Epithelial cell of esophagus (primary cell): Measurements from ENCODE around the gene UPK3B.
"Not testable (repeated sequence)": the region's sequence is repeated elsewhere in the genome, so short reads cannot be mapped to it uniquely, and the experiment has no call there.

Experiments
- DNase-seq: peaks from one replicate; pipeline ENCODE4 v3.0.0; 2010; ENCODE audit warnings: low read depth
- H3K4me3 ChIP-seq: 2 replicates; pipeline ENCODE4 v1.5.1; 2011; ENCODE audit warnings: mild to moderate bottlenecking, low read length, control low read depth
- TF ChIP-seq, protein P1 (sequence below): IDR thresholded peaks from 2 replicates; pipeline ENCODE4 v1.5.1; 2011; ENCODE audit warnings: low read depth, mild to moderate bottlenecking, low read length, control low read depth, inconsistent platforms; ENCODE audit not compliant: insufficient read depth; ENCODE audit errors: missing control alignments

Gene UPK3B

DNA sequence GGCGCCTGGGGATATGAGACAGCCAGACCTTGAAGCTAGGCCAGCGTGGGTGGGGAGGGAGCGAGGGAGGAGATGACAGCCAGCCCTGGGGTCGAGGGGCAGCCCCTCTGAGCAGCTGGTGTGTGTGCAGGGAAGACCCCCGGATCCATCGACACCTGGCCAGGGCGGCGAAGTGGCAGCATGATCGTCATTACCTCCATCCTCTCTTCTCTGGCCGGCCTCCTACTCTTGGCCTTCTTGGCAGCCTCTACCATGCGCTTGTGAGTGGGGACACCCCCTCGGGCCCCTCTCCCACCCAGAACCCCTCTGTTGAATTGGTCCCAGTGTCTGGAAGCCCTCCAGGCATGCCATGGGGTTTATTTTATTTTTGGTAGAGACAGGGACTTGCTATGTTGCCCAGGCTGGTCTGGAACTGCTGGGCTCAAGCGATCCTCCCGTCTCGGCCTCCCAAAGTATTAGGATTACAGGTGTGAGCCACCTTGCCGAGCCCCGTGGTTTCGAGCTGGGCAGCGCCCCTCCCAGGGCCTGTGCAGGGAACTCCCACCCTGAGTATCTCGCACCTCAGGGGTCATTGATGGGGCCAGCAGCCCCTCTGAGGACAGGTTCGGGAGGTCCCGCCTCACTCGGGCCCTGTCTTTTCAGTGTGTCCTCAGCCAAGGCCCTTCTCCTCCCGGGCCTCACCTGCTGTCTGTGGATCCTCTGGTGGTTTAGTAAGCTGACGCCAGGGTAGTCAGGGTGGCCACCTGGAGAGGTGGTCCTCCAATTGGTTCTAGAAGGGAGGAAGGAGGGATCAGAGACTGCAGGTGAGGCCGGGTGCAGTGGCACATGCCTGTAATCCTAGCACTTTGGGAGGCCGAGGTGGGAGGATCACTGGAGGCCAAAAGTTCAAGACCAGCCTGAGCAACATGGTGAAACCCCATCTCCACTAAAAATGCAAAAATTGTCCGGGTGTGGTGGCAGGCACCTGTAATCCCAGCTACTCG lies 3.8 kb downstream of the UPK3B start:
- no peak overlapping the region for H3K4me3 ChIP-seq
- no peak for DNase-seq
- TF ChIP-seq, protein P1, sequence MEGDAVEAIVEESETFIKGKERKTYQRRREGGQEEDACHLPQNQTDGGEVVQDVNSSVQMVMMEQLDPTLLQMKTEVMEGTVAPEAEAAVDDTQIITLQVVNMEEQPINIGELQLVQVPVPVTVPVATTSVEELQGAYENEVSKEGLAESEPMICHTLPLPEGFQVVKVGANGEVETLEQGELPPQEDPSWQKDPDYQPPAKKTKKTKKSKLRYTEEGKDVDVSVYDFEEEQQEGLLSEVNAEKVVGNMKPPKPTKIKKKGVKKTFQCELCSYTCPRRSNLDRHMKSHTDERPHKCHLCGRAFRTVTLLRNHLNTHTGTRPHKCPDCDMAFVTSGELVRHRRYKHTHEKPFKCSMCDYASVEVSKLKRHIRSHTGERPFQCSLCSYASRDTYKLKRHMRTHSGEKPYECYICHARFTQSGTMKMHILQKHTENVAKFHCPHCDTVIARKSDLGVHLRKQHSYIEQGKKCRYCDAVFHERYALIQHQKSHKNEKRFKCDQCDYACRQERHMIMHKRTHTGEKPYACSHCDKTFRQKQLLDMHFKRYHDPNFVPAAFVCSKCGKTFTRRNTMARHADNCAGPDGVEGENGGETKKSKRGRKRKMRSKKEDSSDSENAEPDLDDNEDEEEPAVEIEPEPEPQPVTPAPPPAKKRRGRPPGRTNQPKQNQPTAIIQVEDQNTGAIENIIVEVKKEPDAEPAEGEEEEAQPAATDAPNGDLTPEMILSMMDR: no peak

- TF ChIP-seq, protein P1: no peak
- H3K4me3 ChIP-seq: no peak overlapping the region
- no peak for DNase-seq
These were observed 4.8 kb downstream of the UPK3B start for GRCh38 chr7:76514926-76515771.

DNA sequence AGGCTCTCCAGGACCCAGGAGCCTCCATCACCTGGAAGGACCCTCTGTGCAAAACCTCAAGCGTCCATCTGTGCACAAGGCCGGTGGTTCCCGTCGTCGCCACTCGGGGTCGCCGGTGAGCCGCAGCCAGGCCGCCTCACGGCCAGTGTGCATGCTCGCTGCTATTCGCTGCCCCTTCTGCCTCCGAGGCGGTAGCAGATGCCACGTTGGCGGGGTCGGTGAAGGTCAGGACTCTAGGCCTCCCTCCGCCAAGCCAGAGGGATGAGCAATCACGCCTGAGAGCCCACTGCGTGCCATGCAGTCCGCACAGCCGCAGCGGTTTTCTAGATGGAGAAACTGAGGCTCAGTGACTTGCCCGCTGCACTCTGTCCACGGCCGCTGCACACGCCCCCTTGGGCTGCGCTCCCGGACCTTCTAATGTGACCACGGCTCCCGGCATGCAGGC lies 5.7 kb downstream of the UPK3B start:
- peak; percentile 32 for DNase-seq
- TF ChIP-seq, protein P1: peak; percentile 72
- no peak overlapping the region for H3K4me3 ChIP-seq

GRCh38 chr7:76516932-76517331 lies 6.6 kb downstream of the UPK3B start:
- H3K4me3 ChIP-seq, DNase-seq: not testable (repeated sequence)

DNA sequence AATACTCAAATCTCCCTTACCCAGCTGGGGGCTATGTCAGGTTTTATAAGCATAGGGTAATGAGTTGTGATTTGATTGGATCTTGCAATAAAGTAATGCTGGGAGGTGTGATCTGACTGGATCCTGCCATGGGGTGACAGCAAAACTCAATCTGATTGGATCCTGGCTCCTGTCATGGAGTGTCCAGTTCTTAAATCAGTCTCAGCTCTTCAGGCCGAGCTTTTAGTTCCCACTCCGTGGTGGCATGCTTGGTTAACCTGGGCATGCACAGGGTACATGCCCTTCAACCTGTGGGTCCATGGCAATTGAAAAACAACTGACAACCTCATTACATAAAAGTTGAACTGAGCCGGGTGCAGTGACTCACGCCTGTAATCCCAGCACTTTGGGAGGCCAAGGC lies 15.8 kb downstream of the UPK3B start:
- H3K4me3 ChIP-seq, DNase-seq: not testable (repeated sequence)

DNA sequence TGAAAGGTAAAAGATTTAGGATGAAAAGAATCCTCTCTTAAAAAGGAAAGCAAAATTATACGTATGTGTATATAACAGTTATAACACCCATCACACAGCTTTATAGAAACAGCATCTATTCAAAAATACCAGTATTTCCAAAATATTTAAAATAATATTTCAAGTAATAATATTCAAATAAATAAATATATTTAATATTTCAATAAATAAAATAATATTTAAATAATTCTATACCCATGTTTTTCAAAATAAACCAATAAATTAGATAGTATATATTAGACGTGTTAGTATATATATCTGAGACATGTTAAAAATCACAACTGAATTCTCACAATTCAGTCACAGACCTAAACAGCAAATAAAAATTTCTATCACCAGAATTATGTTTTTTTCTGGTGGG lies 21.3 kb downstream of the UPK3B start:
- DNase-seq, H3K4me3 ChIP-seq: not testable (repeated sequence)

DNA sequence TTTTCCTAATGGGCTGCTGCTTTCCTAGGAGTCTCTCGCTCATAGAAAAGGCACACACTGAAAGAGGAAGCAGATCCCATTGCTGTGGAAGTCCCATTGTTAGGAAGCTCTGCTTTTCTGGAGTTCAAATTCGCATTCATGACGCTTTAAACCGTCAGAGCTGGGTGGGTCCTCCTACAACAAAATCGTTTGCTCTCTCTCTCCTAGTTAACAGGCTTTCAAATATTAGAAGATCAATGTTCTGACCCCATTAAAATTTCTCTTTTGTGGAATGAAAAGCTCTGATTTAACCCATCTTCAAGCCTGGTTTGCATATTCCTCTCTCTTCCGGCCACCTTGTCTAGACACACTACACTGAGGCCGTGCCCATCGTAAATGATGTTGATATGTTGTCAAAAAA lies 32.8 kb downstream of the UPK3B start, which contains the start of gene SPDYE16:
SPDYE16 (minus strand) TSS at position 101 of the 400 bp plus-strand sequence. CDS start 1,838 bp downstream, outside the sequence.
- not testable (repeated sequence) for DNase-seq

DNA sequence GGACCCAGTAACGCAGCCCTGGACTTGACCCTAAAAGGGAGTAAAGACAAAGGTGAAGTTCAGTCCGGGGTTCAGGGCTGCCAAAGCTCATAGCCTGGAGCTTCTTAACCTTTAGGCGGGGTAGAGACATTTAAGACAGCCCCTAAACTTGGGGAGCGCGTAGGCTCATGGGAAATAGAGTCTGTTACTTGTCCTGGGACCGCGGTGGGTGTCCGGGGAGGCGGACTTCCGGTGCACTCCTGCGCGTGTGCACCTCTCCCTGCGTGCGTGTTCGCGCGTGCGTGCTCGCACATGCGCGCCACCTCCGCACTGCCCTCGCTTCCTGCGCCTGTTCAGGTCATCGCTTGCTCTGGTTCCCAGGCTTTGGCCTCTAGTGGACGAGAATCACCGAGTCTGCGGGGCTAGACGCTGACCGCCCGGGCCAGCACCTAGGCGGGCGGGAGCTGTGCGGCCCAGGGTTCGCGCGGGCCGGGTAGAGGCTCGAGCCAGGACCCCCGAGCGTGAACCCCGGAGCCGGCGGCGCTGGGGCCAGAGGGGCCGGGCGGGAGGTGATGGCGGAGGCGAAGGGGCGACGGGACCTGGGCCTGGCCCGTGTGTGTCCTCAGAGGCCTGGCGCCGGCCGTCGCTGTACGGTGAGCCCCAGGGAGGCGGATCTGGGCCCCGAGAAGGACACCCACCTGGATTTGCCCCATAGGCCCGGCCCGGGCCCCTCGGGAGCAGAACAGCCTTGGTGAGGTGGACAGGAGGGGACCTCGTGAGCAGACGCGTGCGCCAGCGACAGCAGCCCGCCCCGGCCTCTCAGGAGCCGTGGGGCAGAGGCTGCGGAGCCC lies 38.9 kb downstream of the UPK3B start:
- peak overlapping the region; percentile 67 for H3K4me3 ChIP-seq
- DNase-seq: peak; percentile 71

More for the DNA sequence above, 32.8 kb downstream of the UPK3B start, which contains the start of gene SPDYE16:
- H3K4me3 ChIP-seq: not testable (repeated sequence)

DNA sequence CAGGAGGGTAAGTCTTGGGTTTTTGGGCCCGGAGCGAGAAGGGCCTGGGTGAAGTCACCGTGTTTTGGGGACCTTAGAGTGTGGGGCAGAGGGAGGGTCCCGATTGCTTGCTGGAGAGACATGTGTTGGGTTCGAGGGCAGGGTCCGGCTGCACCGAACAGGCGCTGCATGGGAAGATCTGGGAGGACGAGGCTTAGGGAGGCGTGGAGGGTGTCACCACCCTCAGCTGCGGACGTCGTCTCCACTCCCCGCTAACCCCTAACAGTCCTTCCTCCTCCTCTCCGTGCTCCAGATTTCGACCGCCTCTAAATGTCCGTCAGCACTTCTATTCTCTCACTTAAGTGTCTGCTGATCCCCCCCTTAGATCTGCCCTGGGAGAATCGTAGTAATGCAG lies 39.5 kb downstream of the UPK3B start:
- peak overlapping the region; percentile 67 for H3K4me3 ChIP-seq
- peak; percentile 6 for DNase-seq

DNA sequence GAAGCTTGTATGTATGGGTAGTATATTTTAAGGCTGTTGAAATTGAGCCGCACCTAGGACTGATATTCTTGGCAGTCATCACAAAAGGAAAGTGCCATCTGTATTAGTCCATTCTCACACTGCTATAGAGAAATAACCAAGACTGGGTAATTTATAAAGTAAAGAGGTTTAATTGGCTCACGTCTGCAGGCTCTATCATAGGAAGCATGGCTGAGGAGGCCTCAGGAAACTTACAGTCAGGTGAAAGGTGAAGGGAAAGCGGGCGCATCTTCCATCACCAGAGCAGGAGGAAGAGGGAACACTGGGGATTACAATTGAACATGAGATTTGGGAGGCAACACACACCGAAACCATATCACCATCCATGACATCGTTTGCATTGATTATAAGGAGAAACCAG lies 41.6 kb downstream of the UPK3B start:
- not testable (repeated sequence) for H3K4me3 ChIP-seq

DNA sequence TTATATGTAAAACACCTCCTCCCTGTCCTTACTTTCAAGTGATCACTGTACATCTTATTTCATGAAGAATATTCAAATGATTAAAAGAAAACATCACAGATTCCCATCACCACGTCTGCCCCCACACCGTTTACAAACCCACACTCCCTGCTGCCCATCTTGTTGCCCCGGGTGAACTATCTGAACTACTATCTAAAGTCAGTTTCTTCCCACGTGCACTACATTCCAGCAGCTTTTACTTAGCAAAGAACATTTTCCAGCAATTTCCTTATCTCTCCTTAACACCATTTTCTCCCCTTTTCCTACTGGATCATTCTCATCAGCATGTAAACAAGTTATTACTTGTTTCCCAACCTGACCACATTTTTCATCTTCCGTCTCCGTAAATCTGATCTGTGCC lies 49.3 kb downstream of the UPK3B start:
- peak; percentile 32 for DNase-seq
- H3K4me3 ChIP-seq: not testable (repeated sequence)

More for the DNA sequence above, 41.6 kb downstream of the UPK3B start:
- DNase-seq: not testable (repeated sequence)

GRCh38 chr7:76560157-76560556 lies 49.8 kb downstream of the UPK3B start:
- DNase-seq: not testable (repeated sequence)

GRCh38 chr7:76561342-76561741 lies 51.0 kb downstream of the UPK3B start:
- DNase-seq, H3K4me3 ChIP-seq: not testable (repeated sequence)

More at GRCh38 chr7:76560157-76560556, 49.8 kb downstream of the UPK3B start:
- not testable (repeated sequence) for H3K4me3 ChIP-seq

DNA sequence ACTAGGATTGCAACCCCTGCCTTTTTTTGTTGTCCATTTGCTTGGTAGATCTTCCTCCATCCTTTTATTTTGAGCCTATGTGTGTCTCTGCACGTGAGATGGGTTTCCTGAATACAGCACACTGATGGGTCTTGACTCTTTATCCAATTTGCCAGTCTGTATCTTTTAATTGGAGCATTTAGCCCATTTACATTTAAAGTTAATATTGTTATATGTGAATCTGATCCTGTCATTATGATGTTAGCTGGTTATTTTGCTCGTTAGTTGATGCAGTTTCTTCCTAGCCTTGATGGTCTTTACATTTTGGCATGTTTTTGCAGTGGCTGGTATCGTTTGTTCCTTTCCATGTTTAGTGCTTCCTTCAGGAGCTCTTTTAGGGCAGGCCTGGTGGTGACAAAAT lies 54.6 kb downstream of the UPK3B start:
- not testable (repeated sequence) for DNase-seq, H3K4me3 ChIP-seq
